Keratinocyte (primary cell): ENCODE data around the gene PDS5B. TPM values are rescaled to one million over a fixed set of nuclear protein-coding genes. Genes with fewer than 3 reads are reported as not detected.

ENCODE experiments used
- DNase-seq: peaks from one replicate; pipeline ENCODE4 v3.0.0-alpha.2; 2011; ENCODE audit warnings: low read depth, missing footprints, low spot score
- FAIRE-seq: peaks from 2 replicates; lab custom pipeline; 2011; peaks lifted over from hg19 to GRCh38; lab: Jason Lieb, UNC
- H2AFZ ChIP-seq: 2 replicates; pipeline ENCODE4 v1.6.0; 2012; ENCODE audit warnings: low read length, control low read depth, inconsistent platforms; ENCODE audit not compliant: control insufficient read depth
- H3K27ac ChIP-seq: 2 replicates; pipeline ENCODE4 v1.5.1; 2011; ENCODE audit warnings: low read length; ENCODE audit not compliant: control insufficient read depth, insufficient read depth
- H3K27me3 ChIP-seq: 3 replicates; pipeline ENCODE4 v1.6.0; 2011; ENCODE audit warnings: low read length; ENCODE audit not compliant: control insufficient read depth, insufficient read depth; ENCODE audit errors: extremely low read depth
- H3K36me3 ChIP-seq, 2 experiments: 2 replicates in 1 of 2; 3 replicates in 1 of 2; pipeline ENCODE4 v1.5.1; 2011; ENCODE audit warnings: low read length in 2 of 2, mild to moderate bottlenecking in 1 of 2; ENCODE audit not compliant: control insufficient read depth in 2 of 2, insufficient read depth in 2 of 2; ENCODE audit errors: extremely low read depth in 1 of 2
- H3K4me1 ChIP-seq: 3 replicates; pipeline ENCODE4 v1.5.1; 2011; ENCODE audit warnings: low read length; ENCODE audit not compliant: control insufficient read depth, insufficient read depth; ENCODE audit errors: extremely low read depth
- H3K4me2 ChIP-seq: 3 replicates; pipeline ENCODE4 v1.6.0; 2011; ENCODE audit warnings: low read depth, low read length; ENCODE audit not compliant: control insufficient read depth, insufficient read depth; ENCODE audit errors: extremely low read depth
- H3K4me3 ChIP-seq, 3 experiments: fragments of 200-600 bp in 1 of 3; sonication (generic) in 1 of 3; 2 replicates in 2 of 3; 3 replicates in 1 of 3; pipeline ENCODE4 v1.5.1; 2011 to 2016; ENCODE audit warnings: low read length in 3 of 3, mild to moderate bottlenecking in 3 of 3, control low read depth in 2 of 3, inconsistent platforms in 1 of 3, low read depth in 1 of 3, mixed read lengths in 1 of 3, mixed run types in 1 of 3, moderate library complexity in 1 of 3; ENCODE audit not compliant: control insufficient read depth in 2 of 3, insufficient read depth in 2 of 3; ENCODE audit errors: extremely low read depth in 1 of 3
- H3K79me2 ChIP-seq: 2 replicates; pipeline ENCODE4 v1.6.0; 2012; ENCODE audit warnings: low read length; ENCODE audit not compliant: control insufficient read depth, insufficient read depth
- H3K9ac ChIP-seq: 3 replicates; pipeline ENCODE4 v1.6.0; 2011; ENCODE audit warnings: low read length; ENCODE audit not compliant: control insufficient read depth, insufficient read depth; ENCODE audit errors: extremely low read depth
- H3K9me1 ChIP-seq: 3 replicates; pipeline ENCODE4 v1.6.0; 2011; ENCODE audit warnings: low read length; ENCODE audit not compliant: control insufficient read depth, insufficient read depth; ENCODE audit errors: extremely low read depth
- H3K9me3 ChIP-seq: 2 replicates; pipeline ENCODE4 v1.5.1; 2012; ENCODE audit warnings: low read depth, low read length; ENCODE audit not compliant: control insufficient read depth
- H4K20me1 ChIP-seq: 3 replicates; pipeline ENCODE4 v1.6.0; 2011; ENCODE audit warnings: low read length; ENCODE audit not compliant: control insufficient read depth, insufficient read depth; ENCODE audit errors: extremely low read depth
- CTCF ChIP-seq, 3 experiments: IDR thresholded peaks in 1 of 3; conservative IDR thresholded peaks in 1 of 3; optimal IDR thresholded peaks in 1 of 3; 2 replicates in 2 of 3; 3 replicates in 1 of 3; pipeline versions ENCODE3 to v1.5.1; 2011; ENCODE audit warnings: low read length in 3 of 3, mild to moderate bottlenecking in 3 of 3, moderate library complexity in 2 of 3, control low read depth in 1 of 3, inconsistent platforms in 1 of 3; ENCODE audit not compliant: insufficient read depth in 2 of 3; ENCODE audit errors: extremely low read depth in 1 of 3
- EZH2 ChIP-seq: IDR thresholded peaks from one replicate; pipeline ENCODE4 v1.6.1; 2012; ENCODE audit warnings: inconsistent platforms, mild to moderate bottlenecking, low read length, moderate library complexity
- dilution Hi-C: fragments of 300-500 bp; cut with MboI; formaldehyde crosslinking; loops from one replicate; pipeline ENCODE4 v1.7.0; 2020; ENCODE audit warnings: low sequenced_read_pairs; ENCODE audit not compliant: extremely low pct_ligation_motif_present
- polyA plus RNA-seq, 5 experiments: library from polyadenylated mRNA; depleted of rRNA in 3 of 5; stranded (reverse) in 3 of 5; stranded (forward) in 1 of 5; unstranded in 1 of 5; fragments of >200 nt; gene quantifications; 1 replicate in 1 of 5; 2 replicates in 3 of 5; 3 replicates in 1 of 5; pipeline versions ENCODE4 v1.2.1 to v1.2.3, GENCODE V29; 2011 to 2012; ENCODE audit warnings: missing spikeins in 2 of 5, low read depth in 1 of 5, low replicate concordance in 1 of 5

The PDS5B gene
- polyA plus RNA-seq, 1 donor (not counting 4 experiments of a cell fraction or from before 2014, with no cell fraction given), result 6.9 TPM

- no peak overlapping the region for H3K4me2 ChIP-seq
- no peaks in the 10 kb centered on the region for H4K20me1 ChIP-seq
- no peak for DNase-seq
- no peaks in the 10 kb centered on the region for H3K9me3 ChIP-seq
- H3K4me3 ChIP-seq, result no peak overlapping the region
- H2AFZ ChIP-seq, result no peak overlapping the region
- no peak overlapping the region for H3K9ac ChIP-seq
- no peak overlapping the region for H3K27ac ChIP-seq
- no peaks in the 10 kb centered on the region for H3K79me2 ChIP-seq
- no peaks in the 10 kb centered on the region for H3K9me1 ChIP-seq
- no peaks in the 10 kb centered on the region for H3K27me3 ChIP-seq
- dilution Hi-C loops, result no loop called here
- peaks cover 0 to 3% of the 10 kb centered on the region in 2 experiments for H3K36me3 ChIP-seq
- no peak for TF ChIP-seq EZH2
- no peak for TF ChIP-seq CTCF (optimal IDR thresholded peaks at IDR 0.05 in 1 of 3, IDR thresholded peaks at IDR 0.05 in 1 of 3, conservative IDR thresholded peaks at IDR 0.05 in 1 of 3; ENCODE audit: extremely low read depth in 1 of 3, insufficient read depth in 2 of 3, low read length in 3 of 3)
- no peaks in the 10 kb centered on the region for H3K4me1 ChIP-seq
- no peak for FAIRE-seq
These were observed 196.8 kb downstream of the PDS5B start for GRCh38 chr13:32783067-32783466.

DNA sequence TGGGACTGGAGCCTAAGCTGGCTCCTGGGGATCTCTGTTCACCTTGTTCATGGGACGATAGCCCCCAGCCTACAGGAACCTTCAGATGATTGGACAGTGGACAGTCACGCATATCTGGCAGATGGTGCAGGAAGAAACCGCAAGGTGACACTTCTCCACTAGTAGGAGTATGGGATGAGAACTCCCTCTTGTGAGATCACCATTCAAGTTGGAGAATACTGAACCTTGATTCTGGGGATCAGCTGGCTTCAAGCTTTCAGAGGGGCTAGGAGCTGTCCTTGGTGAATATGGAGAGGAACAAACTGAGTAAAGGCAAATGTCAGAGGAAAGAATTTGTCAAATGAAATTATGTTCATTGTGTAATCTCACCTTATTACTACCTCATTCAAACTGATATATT, 204.5 kb downstream of the PDS5B start:
- no peaks in the 10 kb centered on the region for H3K4me1 ChIP-seq
- no peaks in the 10 kb centered on the region for H4K20me1 ChIP-seq
- H3K4me2 ChIP-seq, result no peak overlapping the region
- no peaks in the 10 kb centered on the region for H3K9me3 ChIP-seq
- H2AFZ ChIP-seq, result no peak overlapping the region
- no peaks in the 10 kb centered on the region for H3K79me2 ChIP-seq
- no peak for TF ChIP-seq EZH2
- TF ChIP-seq CTCF (optimal IDR thresholded peaks at IDR 0.05 in 1 of 3, IDR thresholded peaks at IDR 0.05 in 1 of 3, conservative IDR thresholded peaks at IDR 0.05 in 1 of 3; ENCODE audit: extremely low read depth in 1 of 3, insufficient read depth in 2 of 3, low read length in 3 of 3), result peak in 1 of 3 experiments; percentile 16
- dilution Hi-C loops, result no loop called here
- H3K9me1 ChIP-seq, result no peaks in the 10 kb centered on the region
- DNase-seq (no peak), FAIRE-seq (no peak)
- no peaks in the 10 kb centered on the region for H3K27me3 ChIP-seq
- H3K4me3 ChIP-seq, result no peak overlapping the region
- H3K9ac ChIP-seq, result no peak overlapping the region
- no peak overlapping the region for H3K27ac ChIP-seq
- H3K36me3 ChIP-seq, result no peaks in the 10 kb centered on the region
